GM12878 (cell line): Measurements from ENCODE around the gene MAGEA9. TPM values are rescaled to one million over a fixed set of nuclear protein-coding genes. Genes with fewer than 3 reads are reported as not detected.

Source experiments
- BACH1 ChIP-seq: fragments of 450-650 bp; IDR thresholded peaks from 2 replicates; pipeline ENCODE4 v1.6.1; 2017; ENCODE audit warnings: mild to moderate bottlenecking, borderline replicate concordance
- BHLHE40 ChIP-seq, 2 experiments: fragments of 450-650 bp in 1 of 2; IDR thresholded peaks; 2 replicates each; pipeline ENCODE4 v1.6.1; 2011 to 2017; ENCODE audit warnings: low read depth in 2 of 2, borderline replicate concordance in 1 of 2, improper control_type of control experiment in 1 of 2, low read length in 1 of 2, mild to moderate bottlenecking in 1 of 2
- ETV6 ChIP-seq, 2 experiments: fragments of 450-650 bp in 1 of 2; IDR thresholded peaks in 1 of 2; conservative IDR thresholded peaks in 1 of 2; 2 replicates each; pipeline ENCODE4 v1.6.1; 2014; ENCODE audit warnings: antibody characterized with exemption in 1 of 2, borderline replicate concordance in 1 of 2, low read depth in 1 of 2, mild to moderate bottlenecking in 1 of 2, moderate library complexity in 1 of 2
- HSF1 ChIP-seq: fragments of 150-350 bp; IDR thresholded peaks from 2 replicates; pipeline ENCODE4 v1.6.1; 2014; ENCODE audit warnings: mild to moderate bottlenecking, low read depth, low read length
- MEF2B ChIP-seq: fragments of 450-650 bp; IDR thresholded peaks from 2 replicates; pipeline ENCODE4 v1.6.1; 2018; ENCODE audit warnings: mild to moderate bottlenecking, moderate library complexity; ENCODE audit not compliant: partially characterized antibody, poor library complexity, severe bottlenecking
- NBN ChIP-seq: fragments of 450-650 bp; IDR thresholded peaks from 2 replicates; pipeline ENCODE4 v1.6.1; 2016
- NFYA ChIP-seq: IDR thresholded peaks from 2 replicates; pipeline ENCODE4 v1.6.1; 2011; ENCODE audit warnings: low read depth, mild to moderate bottlenecking, low read length, improper control_type of control experiment, borderline replicate concordance
- NR2C2 ChIP-seq: IDR thresholded peaks from 2 replicates; pipeline ENCODE4 v1.6.1; 2011; ENCODE audit warnings: borderline replicate concordance, low read depth; ENCODE audit not compliant: control insufficient read depth, insufficient read length
- NR2F1 ChIP-seq: fragments of 450-650 bp; conservative IDR thresholded peaks from 2 replicates; pipeline ENCODE4 v1.6.1; 2017; ENCODE audit warnings: mild to moderate bottlenecking
- PML ChIP-seq: IDR thresholded peaks from 2 replicates; pipeline ENCODE4 v1.6.1; 2012; ENCODE audit warnings: low read length, inconsistent platforms
- PRDM15 ChIP-seq: fragments of 450-650 bp; formaldehyde crosslinking; IDR thresholded peaks from 2 replicates; pipeline ENCODE4 v1.4.0; 2020; ENCODE audit warnings: mild to moderate bottlenecking, moderate library complexity
- RFX5 ChIP-seq: IDR thresholded peaks from 2 replicates; pipeline ENCODE4 v1.6.1; 2011; ENCODE audit warnings: low read depth, low read length, improper control_type of control experiment
- SIN3A ChIP-seq: IDR thresholded peaks from 2 replicates; pipeline ENCODE4 v1.6.1; 2012; ENCODE audit warnings: low read depth, low read length, improper control_type of control experiment
- SUZ12 ChIP-seq: fragments of 200-600 bp; sonication (generic); IDR thresholded peaks from one replicate; pipeline ENCODE4 v1.6.1; 2018; ENCODE audit warnings: antibody characterized with exemption, mild to moderate bottlenecking; ENCODE audit not compliant: unreplicated experiment
- TBL1XR1 ChIP-seq: IDR thresholded peaks from 2 replicates; pipeline ENCODE4 v1.6.1; 2012; ENCODE audit warnings: low read depth, low read length, improper control_type of control experiment
- TCF12 ChIP-seq: IDR thresholded peaks from 2 replicates; pipeline ENCODE4 v1.6.1; 2011; ENCODE audit warnings: low read depth, mild to moderate bottlenecking, low read length
- TCF7 ChIP-seq: IDR thresholded peaks from 2 replicates; pipeline ENCODE4 v1.6.1; 2014; ENCODE audit warnings: antibody characterized with exemption, borderline replicate concordance
- ZBED1 ChIP-seq: IDR thresholded peaks from 2 replicates; pipeline ENCODE4 v1.6.1; 2016; ENCODE audit warnings: borderline replicate concordance
- ZNF217 ChIP-seq: fragments of 450-650 bp; IDR thresholded peaks from 2 replicates; pipeline ENCODE4 v1.6.1; 2017; ENCODE audit warnings: antibody characterized with exemption, mild to moderate bottlenecking
- ZNF592 ChIP-seq: fragments of 450-650 bp; IDR thresholded peaks from 2 replicates; pipeline ENCODE4 v1.6.1; 2017; ENCODE audit warnings: mild to moderate bottlenecking, moderate library complexity
- polyA plus RNA-seq, 11 experiments: library from polyadenylated mRNA; depleted of rRNA in 4 of 11; unstranded in 6 of 11; stranded (reverse) in 5 of 11; fragments of >200 nt; fragmentation: Nextera tagmentation in 4 of 11; fragmentation: Illumina TruSeq in 1 of 11; extraction: Ambion mirVana in 4 of 11; extraction: Trizol in 1 of 11; gene quantifications; 1 replicate in 1 of 11; 2 replicates in 10 of 11; pipeline versions ENCODE4 v1.2.1 to v1.2.3, GENCODE V29; 2011 to 2016; ENCODE audit warnings: inconsistent platforms in 2 of 11, missing spikeins in 2 of 11, low read depth in 1 of 11
- total RNA-seq, 4 experiments: library from RNA; depleted of rRNA in 3 of 4; stranded (reverse); fragments of >200 nt in 3 of 4; fragmentation: Illumina TruSeq in 1 of 4; extraction: Trizol in 1 of 4; gene quantifications; 2 replicates each; pipeline versions ENCODE4 v1.2.1 to v1.2.3, GENCODE V29; 2013 to 2021

Gene MAGEA9
- total and polyA plus RNA-seq, 10 of the 15 experiments (the other 5 are each of a cell fraction or from before 2014, with no cell fraction given) = not detected

GRCh38 chrX:149829751-149830191 is 48.0 kb downstream of the MAGEA9 start (continued):
- no peak for TF ChIP-seq HSF1
- TF ChIP-seq ZBED1 = no peak
- TF ChIP-seq TBL1XR1 = no peak
- peak; percentile 23; the same call in 1 of the 2 replicates for TF ChIP-seq NR2F1
- no peak for TF ChIP-seq RFX5
- TF ChIP-seq BACH1 = no peak
- TF ChIP-seq MEF2B = peak; percentile 91
- no peak for TF ChIP-seq NBN
- TF ChIP-seq ETV6 (conservative IDR thresholded peaks at IDR 0.05 in 1 of 2, IDR thresholded peaks at IDR 0.05 in 1 of 2; ENCODE audit: borderline replicate concordance in 1 of 2, low read depth in 1 of 2) = peak in 1 of 2 experiments; percentile 37; a peak in 1 of 4 replicates
- no peak for TF ChIP-seq SIN3A
- no peak for TF ChIP-seq ZNF592
- no peak; a peak in 1 of 4 replicates for TF ChIP-seq BHLHE40 (IDR thresholded peaks at IDR 0.05; ENCODE audit: borderline replicate concordance in 1 of 2, low read depth in 2 of 2, low read length in 1 of 2)
- no peak for TF ChIP-seq SUZ12
- TF ChIP-seq ZNF217 = no peak
- TF ChIP-seq NFYA = no peak
- no peak for TF ChIP-seq NR2C2
- TF ChIP-seq TCF12 = 0 out of 2 replicates have a peak, but pooled peaks have one; percentile 7
- TF ChIP-seq TCF7 = 0 out of 2 replicates have a peak, but pooled peaks have one; percentile 32
- TF ChIP-seq PML = no peak
- TF ChIP-seq PRDM15 = no peak
